ENCODE results near the gene DHX16. TPM values are rescaled to one million over a fixed set of nuclear protein-coding genes. Genes with fewer than 3 reads are reported as not detected.

The DHX16 gene
- total and polyA plus RNA-seq, 2 of the 4 experiments (the other 2 are of a cell fraction), result 47.9 to 48.4 TPM

DNA sequence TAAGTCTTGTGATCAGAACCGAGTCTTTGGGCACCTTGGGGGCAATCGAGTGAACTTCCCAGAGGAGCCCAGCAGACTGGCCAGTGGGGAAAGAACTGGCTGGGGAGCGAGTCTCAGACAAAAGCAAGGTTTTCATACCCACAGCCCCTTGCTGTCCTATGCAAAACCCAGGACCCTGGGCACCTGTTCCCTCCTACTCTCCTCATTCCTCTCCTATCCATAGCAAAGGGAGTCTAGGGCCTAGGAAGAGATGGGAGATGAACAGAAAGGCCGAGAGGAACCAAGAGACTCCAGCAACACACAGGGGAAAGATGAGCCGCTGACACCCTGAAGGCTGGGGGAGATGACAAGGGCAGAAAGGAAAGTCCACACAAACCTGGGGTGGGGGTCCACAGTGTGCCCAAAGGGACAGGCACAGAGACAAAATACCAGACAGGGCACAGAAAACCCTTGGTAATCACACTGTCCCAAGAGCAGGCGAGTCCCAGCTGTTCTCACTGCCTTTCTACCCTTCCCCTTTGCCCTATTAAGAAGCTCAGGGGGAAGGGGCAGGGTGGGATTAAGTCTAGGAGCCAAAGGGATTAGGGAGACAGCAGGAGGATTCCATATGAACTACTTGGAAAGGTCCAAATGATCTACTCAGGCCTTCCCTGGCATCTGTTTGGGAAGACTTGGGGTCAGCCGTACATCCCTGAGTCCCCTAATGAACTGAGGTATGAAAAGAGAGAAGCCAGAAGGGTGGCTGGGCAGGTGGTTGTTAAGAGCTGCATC is 7.1 kb upstream of the DHX16 start:
- H4K20me1 ChIP-seq (ENCODE audit: insufficient read depth, low read length), result peaks cover 86% of the 10 kb centered on the region
- H4K8ac ChIP-seq (ENCODE audit: low read depth in 2 of 2, low read length in 2 of 2), result no peak overlapping the region
- H3K23ac ChIP-seq (ENCODE audit: low read depth, low read length), result peak overlapping the region; percentile 81
- peak overlapping the region; percentile 34; the same call in 1 of the 2 replicates for H3K4ac ChIP-seq (ENCODE audit: low read depth, low read length)
- H3K4me3 ChIP-seq (ENCODE audit: insufficient read depth, low read depth, low read length), result no peak overlapping the region
- H3K14ac ChIP-seq (replicated peaks; ENCODE audit: low read depth, low read length), result peak overlapping the region; percentile 76
- no peak overlapping the region for H2BK20ac ChIP-seq (ENCODE audit: low read depth, low read length)
- WGBS, 2 experiments (ENCODE audit: extremely low coverage in 2 of 2, insufficient read length in 1 of 2), result 50% methylated on average over 2 of the region's 7 CpGs; no CpG with 5 or more reads in 1 of the 2 experiments
- intact Hi-C loops (cut with micrococcal nuclease) (loop anchor here (1.0 to 5.0 kb wide), 3 partner anchors 42 to 407 kb away; no protein-coding TSS in a partner anchor), in situ Hi-C loops (cut with MboI; ENCODE audit: low sequenced_read_pairs) (loop anchor here (5.0 kb wide), 2 partner anchors 42 to 197 kb away; partner anchors contain the start of gene TUBB), dilution Hi-C loops (cut with HindIII; ENCODE audit: low sequenced_read_pairs, unreplicated experiment) (no loop called here)
- ChIA-PET POLR2A (ENCODE audit: unreplicated experiment) (interaction anchor here (1.6 kb wide), 1 partner anchor 42 kb away, joined by 6 read pairs; no protein-coding TSS in a partner anchor), CTCF (interaction anchor here (0.5 to 2.0 kb wide), 6 partner anchors 11 to 142 kb away, joined by 3 to 12 read pairs (median 4); partner anchors contain the start of gene NRM)
- ATAC-seq (ENCODE audit: low read depth) (no peak), DNase-seq (no peak)
- no peak overlapping the region for H3K56ac ChIP-seq (ENCODE audit: extremely low read depth, insufficient read depth, low read length)
- H2BK15ac ChIP-seq (ENCODE audit: low read depth, low read length), result no peak overlapping the region
- no TSS peak for BruUV-seq (replicated peaks)
- no peak overlapping the region for H4K91ac ChIP-seq (ENCODE audit: insufficient read depth, low read depth, low read length)
- peak overlapping the region; percentile 1 for H2BK5ac ChIP-seq (ENCODE audit: low read depth, low read length, poor library complexity, severe bottlenecking)
- TF ChIP-seq MAZ (IDR thresholded peaks at IDR 0.05; ENCODE audit: borderline replicate concordance, low read depth, low read length) (no peak), RFX5 (IDR thresholded peaks at IDR 0.05; ENCODE audit: low read depth, low read length) (no peak), RAD21 (IDR thresholded peaks at IDR 0.05; ENCODE audit: low read length) (no peak), POLR2A (IDR thresholded peaks at IDR 0.05; ENCODE audit: low read depth, low read length) (no peak), SMC3 (IDR thresholded peaks at IDR 0.05; ENCODE audit: low read depth, low read length) (no peak), FOS (IDR thresholded peaks at IDR 0.05; ENCODE audit: low read depth, low read length) (no peak), MAFK (IDR thresholded peaks at IDR 0.05; ENCODE audit: low read depth, low read length) (no peak), CEBPB (IDR thresholded peaks at IDR 0.05; ENCODE audit: low read depth, low read length) (no peak), NFE2L2 (IDR thresholded peaks at IDR 0.05; ENCODE audit: low read depth, low read length) (no peak), RCOR1 (IDR thresholded peaks at IDR 0.05; ENCODE audit: insufficient replicate concordance, low read length) (no peak), CHD1 (IDR thresholded peaks at IDR 0.05; ENCODE audit: low read depth, low read length) (no peak)
- TF ChIP-seq, protein P1, sequence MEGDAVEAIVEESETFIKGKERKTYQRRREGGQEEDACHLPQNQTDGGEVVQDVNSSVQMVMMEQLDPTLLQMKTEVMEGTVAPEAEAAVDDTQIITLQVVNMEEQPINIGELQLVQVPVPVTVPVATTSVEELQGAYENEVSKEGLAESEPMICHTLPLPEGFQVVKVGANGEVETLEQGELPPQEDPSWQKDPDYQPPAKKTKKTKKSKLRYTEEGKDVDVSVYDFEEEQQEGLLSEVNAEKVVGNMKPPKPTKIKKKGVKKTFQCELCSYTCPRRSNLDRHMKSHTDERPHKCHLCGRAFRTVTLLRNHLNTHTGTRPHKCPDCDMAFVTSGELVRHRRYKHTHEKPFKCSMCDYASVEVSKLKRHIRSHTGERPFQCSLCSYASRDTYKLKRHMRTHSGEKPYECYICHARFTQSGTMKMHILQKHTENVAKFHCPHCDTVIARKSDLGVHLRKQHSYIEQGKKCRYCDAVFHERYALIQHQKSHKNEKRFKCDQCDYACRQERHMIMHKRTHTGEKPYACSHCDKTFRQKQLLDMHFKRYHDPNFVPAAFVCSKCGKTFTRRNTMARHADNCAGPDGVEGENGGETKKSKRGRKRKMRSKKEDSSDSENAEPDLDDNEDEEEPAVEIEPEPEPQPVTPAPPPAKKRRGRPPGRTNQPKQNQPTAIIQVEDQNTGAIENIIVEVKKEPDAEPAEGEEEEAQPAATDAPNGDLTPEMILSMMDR (conservative IDR thresholded peaks at IDR 0.05; ENCODE audit: low read depth, low read length), result no peak
- TF ChIP-seq, protein P2, sequence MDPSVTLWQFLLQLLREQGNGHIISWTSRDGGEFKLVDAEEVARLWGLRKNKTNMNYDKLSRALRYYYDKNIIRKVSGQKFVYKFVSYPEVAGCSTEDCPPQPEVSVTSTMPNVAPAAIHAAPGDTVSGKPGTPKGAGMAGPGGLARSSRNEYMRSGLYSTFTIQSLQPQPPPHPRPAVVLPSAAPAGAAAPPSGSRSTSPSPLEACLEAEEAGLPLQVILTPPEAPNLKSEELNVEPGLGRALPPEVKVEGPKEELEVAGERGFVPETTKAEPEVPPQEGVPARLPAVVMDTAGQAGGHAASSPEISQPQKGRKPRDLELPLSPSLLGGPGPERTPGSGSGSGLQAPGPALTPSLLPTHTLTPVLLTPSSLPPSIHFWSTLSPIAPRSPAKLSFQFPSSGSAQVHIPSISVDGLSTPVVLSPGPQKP (IDR thresholded peaks at IDR 0.05; ENCODE audit: borderline replicate concordance, low read depth, low read length), result no peak
- TF ChIP-seq, protein P3, sequence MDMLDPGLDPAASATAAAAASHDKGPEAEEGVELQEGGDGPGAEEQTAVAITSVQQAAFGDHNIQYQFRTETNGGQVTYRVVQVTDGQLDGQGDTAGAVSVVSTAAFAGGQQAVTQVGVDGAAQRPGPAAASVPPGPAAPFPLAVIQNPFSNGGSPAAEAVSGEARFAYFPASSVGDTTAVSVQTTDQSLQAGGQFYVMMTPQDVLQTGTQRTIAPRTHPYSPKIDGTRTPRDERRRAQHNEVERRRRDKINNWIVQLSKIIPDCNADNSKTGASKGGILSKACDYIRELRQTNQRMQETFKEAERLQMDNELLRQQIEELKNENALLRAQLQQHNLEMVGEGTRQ (IDR thresholded peaks at IDR 0.05; ENCODE audit: low read depth, low read length), result no peak
- H3K79me1 ChIP-seq (ENCODE audit: low read depth in 1 of 2, low read length in 2 of 2), result peaks cover 13 to 47% of the 10 kb centered on the region in 2 experiments
- no peak overlapping the region for H4K5ac ChIP-seq (ENCODE audit: low read depth, low read length)
- H2AK5ac ChIP-seq (ENCODE audit: low read depth, low read length), result no peak overlapping the region; the same call in 1 of the 2 replicates
- peaks cover 14% of the 10 kb centered on the region for H3K4me1 ChIP-seq (ENCODE audit: control insufficient read depth, insufficient read depth, low read length)
- no peak overlapping the region for H2BK120ac ChIP-seq (ENCODE audit: low read depth, low read length)
- H3K4me2 ChIP-seq (ENCODE audit: low read depth, low read length), result peak overlapping the region; percentile 76
- H3K36me3 ChIP-seq (ENCODE audit: control insufficient read depth, insufficient read depth, low read length), result peaks cover 63% of the 10 kb centered on the region
- H3K9me1 ChIP-seq (ENCODE audit: insufficient read depth, low read length), result no peaks in the 10 kb centered on the region
- peak overlapping the region; percentile 8 for H3K9ac ChIP-seq (ENCODE audit: low read depth, low read length)
- no peak overlapping the region for H2AFZ ChIP-seq (replicated peaks; ENCODE audit: low read length, poor library complexity)
- H3K27me3 ChIP-seq (ENCODE audit: control insufficient read depth, insufficient read depth, low read length), result no peaks in the 10 kb centered on the region
- peak overlapping the region; percentile 38 for H2AK9ac ChIP-seq (replicated peaks; ENCODE audit: low read depth, low read length, poor library complexity)
- no peak overlapping the region for H3K18ac ChIP-seq (ENCODE audit: low read depth, low read length)
- H3K9me3 ChIP-seq (ENCODE audit: control insufficient read depth, insufficient read depth, low read length), result no peaks in the 10 kb centered on the region
- H3K27ac ChIP-seq (ENCODE audit: insufficient read depth, low read length), result peak overlapping the region; percentile 47

All from IMR-90 (cell line).